ENCODE measurements around the gene HELB.

Gene HELB

DNA sequence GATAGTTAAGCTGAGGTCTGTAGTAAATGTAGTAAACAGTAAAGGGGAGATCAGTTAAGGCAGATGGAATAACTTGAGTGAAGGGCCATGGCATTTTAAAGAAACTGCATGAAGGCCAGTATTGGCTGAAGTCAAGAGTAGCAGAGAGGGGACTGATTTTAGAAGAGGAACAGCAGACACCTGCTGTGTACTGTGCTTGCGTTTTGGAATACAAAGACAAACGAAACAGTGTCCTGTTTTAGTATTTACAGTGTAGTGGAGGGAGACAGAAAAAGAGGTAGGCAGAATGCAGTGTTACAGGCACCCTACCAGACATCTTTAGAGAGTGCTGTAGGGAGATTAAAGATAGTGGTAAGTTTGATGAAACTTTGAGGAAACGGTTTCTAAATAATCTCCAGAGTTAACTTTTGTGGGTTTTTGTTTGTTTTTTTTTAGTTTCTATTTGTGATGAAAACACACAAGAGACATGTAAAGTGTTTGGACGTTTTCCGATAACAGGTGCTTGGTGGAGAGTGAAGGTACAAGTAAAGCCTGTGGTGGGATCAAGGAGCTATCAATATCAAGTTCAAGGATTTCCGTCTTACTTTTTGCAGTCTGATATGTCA is 2.1 kb downstream of the HELB start:
- DNase-seq: no peak

GRCh38 chr12:66309606-66310005 is 7.3 kb downstream of the HELB start:
- DNase-seq: no peak

DNA sequence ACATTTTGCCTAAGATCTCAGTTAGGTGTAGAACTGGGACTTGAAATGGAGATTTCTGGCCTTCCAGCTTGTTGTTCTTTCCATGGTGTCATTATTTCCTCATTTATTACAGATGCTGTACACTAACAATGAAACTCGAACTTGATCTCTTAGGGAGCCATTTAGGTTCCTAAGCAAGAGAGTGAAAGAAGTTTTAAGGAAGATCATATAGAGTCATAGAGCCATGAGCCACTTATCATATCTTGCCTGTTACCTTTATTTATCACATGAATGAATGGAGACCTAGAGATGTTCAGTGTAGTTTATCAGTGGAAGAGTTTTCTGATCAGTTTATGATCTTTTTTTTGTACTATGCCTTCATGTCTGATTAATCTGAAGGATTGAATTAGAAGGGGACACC is 9.9 kb downstream of the HELB start:
- DNase-seq: no peak

DNA sequence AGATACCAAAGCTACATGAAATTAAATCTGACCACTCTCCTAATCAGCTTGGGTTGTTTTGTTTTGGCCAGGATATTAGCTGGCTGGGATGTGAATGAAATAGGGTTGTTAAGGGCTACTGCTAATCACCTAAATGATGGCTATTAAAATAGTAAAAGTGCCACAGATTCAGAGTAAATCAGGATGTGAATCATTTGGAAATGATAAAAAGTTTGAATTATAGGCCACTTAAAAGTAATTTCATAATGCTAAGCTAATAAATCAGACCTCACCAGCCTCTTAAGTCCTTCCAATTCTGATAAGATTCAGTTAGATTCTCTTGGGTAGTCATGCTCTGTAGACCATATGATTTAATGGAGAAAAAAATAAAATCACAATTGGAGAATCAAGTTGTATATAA is 12.0 kb downstream of the HELB start:
- DNase-seq: no peak

- no peak for DNase-seq
These were observed 17.1 kb downstream of the HELB start for GRCh38 chr12:66319266-66319954.

- no peak for DNase-seq
These were observed 18.7 kb downstream of the HELB start for GRCh38 chr12:66320996-66321395.

GRCh38 chr12:66321435-66321834 is 19.1 kb downstream of the HELB start:
- DNase-seq: no peak

GRCh38 chr12:66323017-66323416 is 20.7 kb downstream of the HELB start:
- no peak for DNase-seq

DNA sequence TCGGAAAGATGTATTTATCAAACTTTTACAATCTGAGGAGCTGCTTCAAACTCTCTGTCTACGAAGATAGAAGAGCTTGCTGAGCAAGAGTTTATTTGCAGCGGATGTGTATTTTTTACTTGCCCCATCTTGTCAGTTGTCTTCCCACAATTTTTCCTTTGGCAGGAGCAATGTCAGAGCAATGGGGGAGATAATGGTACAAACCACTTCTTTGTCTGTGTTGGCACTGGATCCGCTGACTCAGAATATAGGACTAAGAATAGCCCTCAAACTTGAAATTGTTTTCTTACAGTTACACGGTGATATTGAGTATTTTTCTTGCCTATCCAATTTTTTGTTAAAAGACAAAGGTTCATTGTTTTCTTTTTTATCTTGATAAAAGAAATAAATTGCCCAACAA is 27.6 kb downstream of the HELB start:
- DNase-seq: no peak

- no peak for DNase-seq
These were observed 28.7 kb downstream of the HELB start for GRCh38 chr12:66331016-66331415.

GRCh38 chr12:66331814-66332213 is 29.5 kb downstream of the HELB start:
- DNase-seq: no peak

DNA sequence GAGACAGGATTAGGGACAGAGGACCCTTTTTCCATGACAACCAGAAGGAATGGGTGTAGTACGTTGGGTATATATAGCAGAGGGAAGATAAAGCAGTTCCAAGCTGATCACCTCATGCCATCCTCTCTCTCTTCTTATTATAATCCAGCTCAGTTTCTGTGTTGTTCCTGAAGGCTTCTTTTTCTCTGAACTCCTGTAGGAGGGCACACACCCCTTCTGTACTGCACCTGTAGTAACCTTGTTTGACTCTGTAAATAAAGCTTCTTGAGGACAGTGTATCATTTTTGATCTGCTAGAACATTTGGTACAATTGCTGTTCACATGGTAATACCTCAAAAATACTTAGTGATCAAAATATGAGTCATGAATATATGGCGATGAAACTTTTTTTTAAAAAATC is 33.5 kb downstream of the HELB start:
- DNase-seq: no peak

DNA sequence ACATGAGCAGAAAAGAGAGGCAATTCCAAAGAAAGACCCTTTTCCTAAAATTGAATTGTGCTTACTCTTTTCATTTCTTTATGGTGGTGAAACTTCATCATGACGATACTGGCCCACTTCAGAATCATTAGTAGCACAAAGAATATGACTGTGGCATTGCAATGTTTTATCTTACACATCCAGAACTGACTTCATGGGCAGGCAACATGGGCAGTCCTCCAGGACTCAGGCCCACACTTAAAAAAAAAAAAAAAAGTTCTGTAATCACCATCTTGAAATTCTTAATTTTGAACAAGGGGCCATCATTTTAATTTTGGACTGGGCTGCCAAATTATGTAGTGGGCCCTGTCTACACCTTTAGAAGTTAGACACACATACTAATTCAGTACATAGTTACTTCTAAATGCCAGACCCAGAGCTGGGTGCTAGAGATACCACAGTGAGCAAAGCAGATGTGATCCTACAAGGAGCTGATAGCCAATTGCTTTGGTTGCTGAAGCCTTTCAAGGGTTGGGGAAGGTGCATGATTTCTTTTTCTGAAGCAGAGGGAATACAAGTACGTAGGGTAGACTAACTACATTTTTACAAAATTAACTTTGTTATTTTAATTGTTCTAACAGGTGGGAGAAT is 35.2 kb downstream of the HELB start:
- no peak for DNase-seq

GRCh38 chr12:66340131-66340530 is 37.8 kb downstream of the HELB start:
- no peak for DNase-seq

DNA sequence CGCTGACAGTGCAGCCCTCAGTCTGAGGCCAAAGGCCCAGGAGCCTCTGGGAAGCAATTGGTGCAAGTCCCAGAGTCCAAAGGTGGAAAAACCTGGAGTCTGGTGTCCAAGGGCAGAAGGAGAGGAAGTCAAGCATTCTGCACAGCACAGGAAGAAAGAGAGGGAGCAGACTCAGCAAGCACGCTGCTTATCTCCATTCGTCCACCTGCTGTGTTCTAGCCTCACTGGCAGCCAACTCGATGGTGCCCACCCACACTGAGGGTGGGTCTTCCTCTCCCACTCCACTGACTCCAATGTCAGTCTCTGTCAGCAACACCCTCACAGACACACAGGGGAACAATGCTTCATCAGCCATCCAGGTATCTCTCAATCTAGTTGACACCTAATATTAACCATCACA is 38.8 kb downstream of the HELB start:
- DNase-seq: no peak

- DNase-seq: no peak
These were observed 42.9 kb downstream of the HELB start for GRCh38 chr12:66345212-66345611.

DNA sequence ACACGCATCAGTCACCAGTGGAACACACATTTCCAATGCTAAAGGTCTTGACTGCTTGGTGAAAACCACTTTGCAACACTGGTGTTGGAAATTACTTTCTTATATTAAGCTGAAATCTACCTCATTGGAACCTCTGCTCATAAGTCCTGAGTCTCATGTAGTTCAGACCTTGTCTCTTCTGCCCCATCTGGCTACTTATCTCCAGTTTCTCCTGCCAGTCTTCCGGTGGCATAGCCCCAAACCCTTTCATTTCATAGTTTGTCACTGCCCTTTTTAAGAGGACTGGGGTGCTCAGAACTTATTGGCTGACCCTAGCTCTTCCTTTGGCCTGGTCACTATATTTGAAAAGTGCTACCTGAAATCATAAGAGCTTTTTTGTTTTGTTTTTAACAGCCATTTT is 43.7 kb downstream of the HELB start:
- DNase-seq: no peak

- DNase-seq: no peak
These were observed 49.0 kb downstream of the HELB start for GRCh38 chr12:66351301-66351700.

- DNase-seq: no peak
These were observed 49.9 kb downstream of the HELB start for GRCh38 chr12:66352197-66352596.

- DNase-seq: no peak
These were observed 50.6 kb downstream of the HELB start for GRCh38 chr12:66352899-66353298.

DNA sequence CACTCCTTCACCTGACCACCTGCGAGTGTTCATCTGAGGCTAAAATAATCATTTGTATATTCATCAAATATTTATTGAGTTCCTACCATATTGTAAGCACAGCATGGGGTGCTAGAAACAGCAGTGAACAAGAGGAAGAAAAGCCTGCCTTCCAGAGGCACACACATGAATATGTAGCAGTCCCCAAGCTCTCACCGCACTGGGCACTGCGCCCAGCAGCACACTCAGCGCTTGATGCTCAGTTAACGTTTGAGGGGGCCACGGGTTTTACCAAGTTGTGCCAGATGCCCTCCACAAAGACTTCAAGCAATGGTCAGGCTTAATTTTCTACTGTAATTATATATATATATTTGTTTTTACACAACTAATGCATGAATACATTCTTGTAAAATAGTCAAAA is 52.0 kb downstream of the HELB start:
- no peak for DNase-seq

- DNase-seq: no peak
These were observed 57.0 kb downstream of the HELB start for GRCh38 chr12:66359300-66359699.

DNA sequence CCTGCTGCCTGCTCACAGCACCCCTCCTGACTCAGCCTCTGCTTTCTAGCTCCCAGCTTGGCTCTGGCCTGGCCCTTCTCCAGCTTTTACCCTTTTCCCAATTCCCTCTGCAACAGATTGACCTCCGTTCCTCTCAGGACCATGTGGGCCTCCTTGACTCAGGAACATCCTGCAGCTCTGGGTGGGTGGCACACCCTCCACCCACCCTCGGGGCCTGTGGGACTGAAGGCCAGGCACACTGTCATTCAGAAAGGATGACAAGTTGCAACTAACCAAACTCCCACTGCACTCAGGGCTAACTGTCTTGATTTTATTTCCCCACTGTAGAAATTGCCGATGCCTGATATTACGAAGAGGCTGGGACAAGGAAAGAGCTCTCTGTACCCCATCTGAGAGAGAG is 59.4 kb downstream of the HELB start:
- no peak for DNase-seq

DNA sequence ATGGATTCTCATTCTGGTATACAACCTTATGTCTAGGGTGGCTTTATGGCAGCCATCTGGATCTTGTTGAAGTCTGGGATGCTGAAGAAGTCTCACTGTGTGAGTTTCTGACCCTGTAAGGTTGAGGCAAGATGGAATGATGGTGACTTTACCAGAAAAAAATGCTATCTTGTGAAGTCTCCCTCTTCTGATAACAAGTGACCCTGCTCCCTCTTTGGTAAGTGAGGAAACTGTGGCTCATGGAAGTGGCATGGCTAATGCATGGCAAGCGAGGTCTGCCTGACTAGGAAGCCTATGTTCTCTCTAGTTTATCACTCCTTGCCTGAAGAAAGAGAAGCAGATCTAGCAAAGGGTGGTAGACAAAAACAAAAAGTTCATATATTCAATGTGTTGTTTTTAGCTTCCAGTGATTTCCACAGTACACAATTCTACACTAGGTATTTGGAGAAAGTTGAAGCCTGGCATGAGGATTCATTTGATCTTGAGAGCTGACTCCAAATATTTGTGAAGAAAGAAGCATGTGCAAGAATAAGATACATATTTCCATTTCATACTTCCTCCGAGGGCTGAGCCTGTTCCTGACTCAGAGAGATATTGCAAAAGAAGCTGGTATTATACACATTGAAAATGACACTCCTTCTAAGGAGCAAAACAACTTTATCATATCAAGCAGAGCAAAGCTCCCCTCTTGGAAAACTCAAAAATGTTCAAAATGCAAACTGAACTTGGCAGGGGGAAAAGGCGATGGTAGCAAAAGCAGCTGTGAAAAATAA is 63.6 kb downstream of the HELB start:
- DNase-seq: no peak

Measured in stimulated activated CD4-positive, alpha-beta T cell treated with anti-CD3 and anti-CD28 coated beads, Interleukin-4, amount 100 ng/mL, for 1 hour (primary cell).